ENCODE data around the gene KHDC1.
"Not testable (repeated sequence)": the region's sequence is repeated elsewhere in the genome, so short reads cannot be mapped to it uniquely, and the experiment has no call there.

KHDC1 gene

GRCh38 chr6:73250016-73250415 lies 13.0 kb downstream of the KHDC1 start:
- DNase-seq (ENCODE audit: low read depth in 2 of 2): no peak

- DNase-seq (ENCODE audit: low read depth in 2 of 2): no peak
Observed at GRCh38 chr6:73248192-73248903, 14.6 kb downstream of the KHDC1 start.

DNA sequence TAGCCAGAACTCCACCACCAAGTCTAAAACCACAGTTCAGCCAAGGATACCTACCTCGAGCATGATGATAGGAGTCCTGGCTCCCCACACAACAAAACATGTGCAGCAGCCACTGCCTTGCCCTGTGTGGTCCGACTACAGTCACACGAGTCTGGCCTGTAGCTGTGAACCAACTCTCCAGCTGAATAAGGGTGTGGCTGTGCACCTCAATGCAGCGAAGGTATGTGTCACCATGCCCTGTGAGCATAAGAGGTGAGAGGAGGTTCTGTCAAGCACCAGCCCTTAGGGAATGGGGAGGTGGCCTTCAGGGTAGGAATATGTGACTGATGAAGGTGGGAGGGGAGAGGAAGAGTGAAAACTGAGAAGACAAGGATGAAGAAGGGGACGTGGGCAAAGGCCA lies 21.0 kb downstream of the KHDC1 start:
- no peak for DNase-seq (ENCODE audit: low read depth in 2 of 2)

- DNase-seq (ENCODE audit: low read depth in 2 of 2): no peak
Observed at GRCh38 chr6:73240730-73241129, 22.3 kb downstream of the KHDC1 start.

- peak; percentile 85 to 91 for DNase-seq (ENCODE audit: low read depth in 2 of 2)
Observed at GRCh38 chr6:73236144-73236750, 26.7 kb downstream of the KHDC1 start.

DNA sequence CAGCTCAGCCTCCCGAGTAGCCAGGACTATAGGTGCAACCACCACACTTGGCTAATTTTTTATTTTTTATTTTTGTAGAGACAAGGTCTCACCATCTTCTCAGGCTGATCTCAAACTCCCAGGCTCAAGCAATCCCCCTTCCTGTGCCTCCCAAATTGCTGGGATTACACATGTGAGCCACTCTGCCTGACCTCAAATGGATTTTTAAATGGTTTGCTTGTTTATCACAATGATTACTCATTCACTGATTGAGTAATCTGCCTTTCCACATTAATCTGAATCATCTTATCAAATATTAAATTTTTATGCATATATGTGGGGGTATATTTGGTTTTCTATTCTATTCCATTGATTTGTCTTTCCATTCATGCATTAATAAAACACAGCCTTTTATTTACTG lies 28.3 kb downstream of the KHDC1 start:
- peak; percentile 50 to 52 for DNase-seq (ENCODE audit: low read depth in 2 of 2)

- DNase-seq (ENCODE audit: low read depth in 2 of 2): not testable (repeated sequence)
Observed at GRCh38 chr6:73233971-73234370, 29.0 kb downstream of the KHDC1 start.

DNA sequence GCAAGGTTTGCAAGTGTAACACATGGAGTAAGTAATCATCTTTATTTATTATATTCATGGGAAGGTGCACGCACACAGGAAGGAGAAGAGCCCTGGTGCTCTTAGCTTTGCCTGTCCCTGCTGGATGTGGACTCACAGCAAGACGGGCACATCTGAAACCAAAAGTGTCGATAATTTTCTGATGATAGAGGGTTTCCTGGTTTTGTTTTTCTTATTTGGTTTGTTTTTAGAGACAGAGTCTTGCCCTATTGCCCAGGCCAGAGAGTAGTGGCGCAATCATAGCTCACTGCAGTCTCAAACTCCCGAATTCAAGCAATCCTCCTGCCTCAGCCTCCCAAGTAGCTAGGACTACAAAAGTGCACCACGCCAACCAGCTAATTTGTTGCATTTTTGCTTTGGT lies 29.9 kb downstream of the KHDC1 start:
- no peak for DNase-seq (ENCODE audit: low read depth in 2 of 2)

DNA sequence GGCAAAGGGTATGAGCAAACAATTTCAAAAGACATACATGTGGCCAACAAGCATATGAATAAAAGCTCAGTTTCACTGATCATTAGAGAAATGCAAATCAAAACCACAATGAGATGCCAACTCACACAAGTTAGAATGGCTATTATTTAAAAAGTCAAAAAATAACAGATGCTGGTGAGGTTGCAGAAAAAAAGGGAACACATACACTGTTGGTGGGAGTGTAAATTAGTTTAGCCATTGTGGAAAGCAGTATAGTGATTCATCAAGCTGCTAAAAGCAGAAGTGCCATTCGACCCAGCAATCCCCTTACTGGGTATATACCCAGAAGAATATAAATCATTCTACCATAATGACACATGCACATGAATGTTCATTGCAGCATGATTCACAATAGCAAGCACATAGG lies 31.0 kb downstream of the KHDC1 start:
- no peak for DNase-seq (ENCODE audit: low read depth in 2 of 2)

GRCh38 chr6:73227606-73228255 lies 35.3 kb downstream of the KHDC1 start:
- no peak for DNase-seq (ENCODE audit: low read depth in 2 of 2)

- DNase-seq (ENCODE audit: low read depth in 2 of 2): no peak
Observed at GRCh38 chr6:73225396-73225795, 37.6 kb downstream of the KHDC1 start, which contains the start of gene KHDC1L. TSS of gene KHDC1L (minus strand) at chr6:73225496. CDS start at chr6:73225408, 88 bp downstream.

DNA sequence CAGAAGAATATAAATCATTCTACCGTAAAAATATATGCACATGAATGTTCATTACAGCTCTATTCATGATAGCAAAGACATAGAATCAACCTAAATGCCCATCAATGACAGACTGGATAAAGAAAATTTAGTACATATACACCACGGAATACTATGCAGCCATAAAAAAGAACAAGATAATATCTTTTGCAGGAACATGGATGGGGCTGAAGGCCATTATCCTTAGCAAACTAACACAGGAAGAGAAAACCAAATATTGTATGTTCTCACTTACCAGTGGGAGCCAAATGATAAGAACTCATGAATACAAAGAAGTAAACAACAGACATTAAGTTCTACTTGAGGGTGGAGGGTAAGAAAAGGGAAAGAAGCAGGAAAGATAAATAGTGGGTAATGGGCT lies 46.1 kb downstream of the KHDC1 start:
- no peak for DNase-seq (ENCODE audit: low read depth in 2 of 2)

- no peak for DNase-seq (ENCODE audit: low read depth in 2 of 2)
Observed at GRCh38 chr6:73209117-73209516, 53.9 kb downstream of the KHDC1 start.

GRCh38 chr6:73207221-73207837 lies 55.7 kb downstream of the KHDC1 start:
- DNase-seq (ENCODE audit: low read depth in 2 of 2): no peak

DNA sequence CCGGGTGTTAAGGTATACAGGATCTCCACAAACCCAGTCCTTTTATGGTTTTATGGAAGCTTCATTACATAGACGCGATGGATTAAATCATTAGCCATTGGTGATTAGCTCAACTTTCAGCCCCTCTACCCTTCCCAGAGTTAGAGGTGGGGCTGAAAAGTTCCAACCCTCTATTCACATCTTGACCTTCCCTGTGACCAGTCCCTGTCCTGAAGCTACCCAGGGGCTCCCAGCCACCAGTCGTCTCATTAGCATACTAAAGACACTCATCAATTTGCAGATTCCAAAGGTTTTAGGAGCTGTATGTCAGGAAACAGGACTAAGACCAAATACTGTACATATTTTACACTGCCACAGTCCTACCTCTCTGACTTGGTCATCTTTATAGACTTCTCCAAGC lies 58.7 kb downstream of the KHDC1 start:
- DNase-seq (ENCODE audit: low read depth in 2 of 2): no peak

DNA sequence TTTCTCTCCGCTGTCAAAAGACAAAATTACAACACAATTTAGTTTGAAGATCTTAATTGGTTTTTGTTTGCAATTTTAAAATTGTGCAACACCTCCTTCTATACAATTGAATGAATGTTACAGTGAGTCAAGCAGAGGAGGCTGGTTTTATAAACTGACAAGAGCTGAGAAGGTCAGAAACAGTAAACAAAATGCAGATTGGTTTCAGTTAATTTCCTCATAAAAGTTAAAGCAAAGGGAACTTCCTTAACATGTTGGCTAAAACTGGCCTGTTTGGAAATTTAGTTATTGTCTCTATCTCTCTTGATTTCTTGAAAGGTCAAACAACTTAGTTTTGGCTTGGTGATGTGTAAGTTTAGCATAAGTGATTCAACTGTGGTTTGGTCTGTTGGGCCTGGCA lies 59.9 kb downstream of the KHDC1 start:
- no peak for DNase-seq (ENCODE audit: low read depth in 2 of 2)

DNA sequence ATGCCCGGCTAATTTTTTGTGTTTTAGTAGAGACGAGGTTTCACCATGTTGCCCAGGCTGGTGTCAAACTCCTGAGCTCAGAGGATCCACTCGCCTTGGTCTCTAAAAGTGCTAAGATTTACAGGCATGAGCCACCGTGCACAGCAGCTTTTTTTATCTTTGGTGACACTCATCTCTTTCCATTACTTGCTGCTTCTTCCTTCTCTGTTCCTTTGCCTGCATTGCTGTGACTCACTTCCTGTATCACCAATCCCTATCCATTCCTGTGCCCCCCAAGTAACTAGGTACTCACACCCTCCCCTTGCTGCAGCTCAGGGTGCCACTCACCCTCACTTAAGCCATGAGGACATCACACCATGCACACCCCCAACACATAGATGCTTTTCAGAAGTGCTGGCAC lies 62.3 kb downstream of the KHDC1 start:
- DNase-seq (ENCODE audit: low read depth in 2 of 2): no peak

DNA sequence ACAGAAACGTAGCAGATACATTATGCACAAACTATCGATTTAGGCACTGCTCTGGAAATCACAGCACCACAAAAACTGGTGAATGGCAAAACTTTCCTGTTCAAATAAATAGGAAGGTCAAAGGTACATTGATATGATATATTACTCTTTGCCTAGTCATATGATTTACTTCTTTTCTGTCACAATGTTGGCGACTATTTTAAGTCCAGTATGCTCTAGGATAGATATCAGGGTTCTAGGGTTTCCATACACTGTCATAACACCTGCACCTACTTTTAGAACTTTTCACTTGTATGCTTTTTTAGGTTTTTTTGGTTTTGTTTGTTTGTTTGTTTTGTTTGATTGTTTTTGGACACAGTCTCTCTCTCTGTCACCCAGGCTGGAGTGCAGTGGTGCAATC lies 62.7 kb downstream of the KHDC1 start:
- DNase-seq (ENCODE audit: low read depth in 2 of 2): no peak

DNA sequence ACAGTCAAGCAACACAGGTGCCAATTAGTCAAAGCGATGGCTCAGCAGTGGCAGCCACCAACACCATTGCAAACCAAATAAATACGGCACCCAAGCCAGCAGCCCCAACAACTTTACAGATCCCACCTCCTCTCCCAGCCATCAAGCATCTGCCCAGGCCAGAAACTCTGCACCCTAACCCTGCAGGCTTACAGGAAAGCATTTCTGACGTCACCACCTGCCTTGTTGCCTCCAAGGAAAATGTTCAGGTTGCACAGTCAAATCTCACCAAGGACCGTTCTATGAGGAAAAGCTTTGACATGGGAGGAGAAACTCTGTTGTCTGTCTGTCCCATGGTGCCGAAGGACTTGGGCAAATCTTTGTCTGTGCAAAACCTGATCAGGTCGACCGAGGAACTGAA lies 68.3 kb downstream of the KHDC1 start:
- no peak for DNase-seq (ENCODE audit: low read depth in 2 of 2)

DNA sequence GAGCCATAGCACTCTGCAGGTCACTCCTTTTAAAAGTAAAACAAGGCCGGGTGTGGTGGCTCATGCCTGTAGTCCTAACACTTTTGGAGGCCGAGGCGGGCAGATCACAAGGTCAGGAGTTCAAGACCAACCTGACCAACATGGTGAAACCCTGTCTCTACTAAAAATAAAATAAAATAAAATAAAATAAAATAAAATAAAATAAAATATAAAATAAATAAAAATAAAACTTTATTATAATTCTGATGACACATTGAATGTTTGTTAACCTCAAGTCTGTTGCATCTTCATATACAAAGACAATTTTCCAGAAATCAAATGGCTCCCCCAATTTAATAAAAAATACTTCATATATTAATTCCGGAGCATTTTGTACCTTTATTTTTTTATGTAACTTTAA lies 69.7 kb downstream of the KHDC1 start:
- DNase-seq (ENCODE audit: low read depth in 2 of 2): not testable (repeated sequence)
